Raji (cell line): ENCODE results near the gene KDM2A.

ENCODE experiments used
- POLR2A ChIP-seq: IDR thresholded peaks from 2 replicates; pipeline ENCODE4 v1.6.1; 2011; ENCODE audit warnings: low read depth, low read length, control low read depth; ENCODE audit not compliant: insufficient read depth

Gene KDM2A

DNA sequence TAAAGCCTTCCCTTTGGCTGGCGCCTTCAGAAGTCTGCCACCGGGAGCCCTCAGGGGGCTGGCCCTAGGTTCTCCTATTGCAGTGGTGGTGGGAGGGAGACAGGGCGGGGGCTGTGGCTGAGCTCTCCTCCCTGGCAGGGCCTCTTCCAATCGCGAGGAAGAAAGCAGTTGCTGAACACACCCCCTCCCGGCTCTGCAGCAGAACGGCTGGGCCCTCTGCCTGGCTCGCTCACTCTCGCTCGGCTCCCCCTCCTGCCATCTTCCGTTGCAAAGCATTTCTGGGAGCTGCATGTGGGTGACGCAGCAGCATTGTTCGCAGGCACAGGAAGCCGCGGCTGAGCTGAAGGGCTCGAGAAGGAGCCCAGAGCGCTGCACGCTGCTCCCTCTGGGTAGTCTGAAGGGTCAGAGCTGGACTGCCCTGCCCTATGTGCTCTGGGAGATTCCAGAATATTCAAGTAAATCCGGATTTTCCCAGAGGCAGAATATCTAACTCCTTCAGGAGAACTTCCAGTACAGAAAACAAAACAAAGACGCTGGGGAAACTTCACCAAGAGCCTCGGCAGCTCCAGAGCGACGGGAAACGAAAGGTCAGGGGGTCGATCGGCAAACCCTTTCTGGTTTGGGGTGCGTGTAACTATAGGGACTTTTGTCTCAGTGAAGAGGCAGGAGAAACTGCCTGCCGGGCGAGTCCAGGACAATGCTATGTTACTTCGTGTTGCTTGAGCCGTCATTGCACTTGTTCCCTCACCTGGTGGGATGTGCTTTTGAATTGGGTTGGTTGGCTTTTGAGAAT, 120.9 kb downstream of the KDM2A start:
- peak; percentile 99 for TF ChIP-seq POLR2A

DNA sequence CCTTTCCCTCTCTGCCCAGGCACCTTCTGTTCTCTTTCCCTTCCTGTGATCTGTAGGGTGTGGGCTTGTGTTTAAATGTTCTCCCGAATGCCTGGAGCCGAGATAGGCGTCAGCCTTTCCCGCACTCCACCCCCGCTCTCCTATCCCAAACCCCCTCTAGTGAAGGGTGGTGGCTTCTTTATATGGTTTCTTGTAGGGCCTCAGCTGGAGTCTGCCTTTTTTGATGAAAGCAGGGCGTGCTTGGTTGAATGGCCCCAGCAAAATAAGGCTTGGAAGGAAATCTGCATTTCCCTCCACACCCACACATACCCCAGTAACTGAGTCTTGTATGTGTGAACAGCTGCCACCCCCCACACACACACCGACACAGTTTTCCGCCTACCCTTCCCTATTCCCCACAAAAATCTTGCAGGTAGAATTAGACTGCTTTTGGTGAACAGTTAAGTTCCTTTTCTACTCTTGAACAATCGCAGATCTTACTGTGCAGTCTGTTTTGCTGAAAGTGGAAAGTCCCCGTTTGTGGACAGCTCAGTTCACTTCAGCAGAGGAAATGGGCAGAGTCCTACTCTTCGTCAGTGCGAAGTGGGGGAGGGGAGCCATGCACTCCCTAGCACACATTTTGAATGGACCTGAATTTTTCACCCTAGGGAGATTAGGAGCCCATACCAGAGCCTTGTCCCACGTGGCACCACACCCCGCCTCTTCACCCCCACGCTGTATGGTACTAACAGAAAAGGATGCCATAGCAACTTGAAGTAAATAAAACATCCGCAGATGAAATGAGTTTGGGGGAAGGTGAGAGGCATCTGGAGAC, 121.7 kb downstream of the KDM2A start:
- peak; percentile 60; the same call in 1 of the 2 replicates for TF ChIP-seq POLR2A

DNA sequence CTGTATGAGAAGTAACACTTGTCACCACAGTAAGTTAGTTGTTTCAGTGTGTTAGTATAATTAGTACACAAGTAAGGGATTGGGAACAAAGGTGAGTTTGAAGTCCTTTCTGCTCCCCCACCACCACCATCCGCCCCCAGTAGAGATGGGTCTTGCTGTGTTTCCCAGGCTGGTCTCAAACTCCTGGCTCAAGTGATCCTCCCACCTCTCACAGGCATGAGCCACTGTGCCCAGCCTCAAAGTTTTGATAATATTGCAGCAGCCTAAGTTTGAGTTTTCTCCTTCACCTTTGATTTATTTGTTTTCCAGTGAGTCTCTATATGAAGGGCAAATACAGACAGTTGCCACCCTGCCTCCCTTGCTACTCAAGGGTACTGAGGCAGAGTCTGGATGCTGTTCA, 123.5 kb downstream of the KDM2A start:
- TF ChIP-seq POLR2A, result no peak

DNA sequence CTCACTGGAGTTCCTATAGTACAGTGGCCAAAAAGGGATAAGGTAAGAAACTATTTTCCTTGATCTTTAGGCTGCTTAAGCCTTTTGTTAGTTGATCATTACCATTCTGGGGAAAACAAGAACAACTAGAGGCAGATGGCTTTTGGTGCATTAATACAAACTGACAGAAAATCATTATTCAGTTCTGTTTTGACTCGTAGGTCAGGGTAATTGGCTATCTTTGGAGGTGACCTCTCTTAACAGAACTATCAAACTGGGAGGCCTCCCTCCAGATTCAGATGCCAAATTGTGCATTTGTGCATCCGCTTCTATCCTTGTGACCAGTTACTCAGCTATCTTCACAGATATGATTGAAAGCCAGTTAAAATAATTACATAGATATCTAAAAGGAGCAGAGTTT, 124.0 kb downstream of the KDM2A start:
- TF ChIP-seq POLR2A, result no peak

DNA sequence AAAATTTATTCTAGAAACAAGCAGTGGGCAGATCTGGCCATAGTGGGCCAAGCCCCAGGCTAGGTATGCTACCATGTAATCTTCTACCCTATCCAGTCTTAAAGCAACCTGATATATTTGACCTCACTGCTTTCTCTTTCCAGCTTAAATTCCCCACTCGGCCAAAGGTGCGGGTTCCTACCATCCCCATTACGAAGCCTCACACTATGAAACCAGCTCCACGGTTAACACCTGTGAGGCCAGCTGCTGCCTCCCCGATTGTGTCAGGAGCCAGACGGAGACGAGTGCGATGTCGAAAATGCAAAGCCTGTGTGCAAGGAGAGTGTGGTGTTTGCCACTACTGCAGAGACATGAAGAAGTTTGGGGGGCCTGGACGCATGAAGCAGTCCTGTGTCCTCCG, 126.0 kb downstream of the KDM2A start:
- no peak for TF ChIP-seq POLR2A

DNA sequence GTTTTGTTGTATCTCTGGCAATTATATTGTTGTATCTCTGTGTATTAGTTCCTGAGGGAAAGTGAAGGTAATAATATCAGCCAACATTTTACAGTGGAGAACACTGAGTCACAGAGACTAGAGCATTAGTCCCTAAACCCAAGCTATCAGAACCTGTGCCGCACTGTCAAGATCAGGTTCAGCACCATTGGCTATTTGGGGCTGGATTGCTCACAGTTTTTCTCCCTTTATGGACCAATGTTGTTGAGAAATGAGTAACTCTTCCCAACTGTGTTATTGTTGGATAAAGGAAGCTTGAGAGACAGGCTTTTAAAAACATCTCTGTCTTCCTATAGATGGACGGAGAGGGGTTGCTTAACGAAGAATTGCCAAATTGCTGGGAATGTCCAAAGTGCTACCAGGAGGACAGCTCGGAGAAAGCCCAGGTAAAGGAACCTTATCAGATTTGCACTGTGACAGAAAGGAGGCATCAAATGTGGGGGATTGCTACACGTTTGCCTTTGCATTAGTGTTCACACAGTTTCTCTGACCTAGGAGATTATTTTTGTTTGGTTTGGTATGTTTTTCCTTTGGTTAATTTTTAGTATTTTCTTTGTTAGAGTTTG, 129.0 kb downstream of the KDM2A start:
- no peak for TF ChIP-seq POLR2A

DNA sequence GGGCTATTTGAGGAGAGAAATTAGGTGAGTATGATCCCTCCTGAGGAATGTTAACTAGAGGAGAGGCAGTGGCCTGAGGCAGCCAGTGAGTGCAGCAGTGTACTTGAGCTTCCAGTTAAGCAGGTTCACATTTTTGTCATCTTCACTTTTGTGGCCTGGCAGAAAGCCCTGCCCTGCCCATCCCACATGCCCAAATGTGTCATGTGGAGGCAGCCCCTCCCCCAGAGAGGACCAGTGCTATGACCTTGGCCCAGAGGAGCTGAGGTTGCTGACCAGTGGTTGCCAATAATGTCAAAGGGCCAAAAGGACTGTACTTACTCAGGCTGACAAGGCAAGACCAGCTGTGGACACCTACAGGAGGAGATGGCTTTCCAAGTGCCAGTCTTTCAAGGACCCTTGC, 129.6 kb downstream of the KDM2A start:
- no peak for TF ChIP-seq POLR2A

DNA sequence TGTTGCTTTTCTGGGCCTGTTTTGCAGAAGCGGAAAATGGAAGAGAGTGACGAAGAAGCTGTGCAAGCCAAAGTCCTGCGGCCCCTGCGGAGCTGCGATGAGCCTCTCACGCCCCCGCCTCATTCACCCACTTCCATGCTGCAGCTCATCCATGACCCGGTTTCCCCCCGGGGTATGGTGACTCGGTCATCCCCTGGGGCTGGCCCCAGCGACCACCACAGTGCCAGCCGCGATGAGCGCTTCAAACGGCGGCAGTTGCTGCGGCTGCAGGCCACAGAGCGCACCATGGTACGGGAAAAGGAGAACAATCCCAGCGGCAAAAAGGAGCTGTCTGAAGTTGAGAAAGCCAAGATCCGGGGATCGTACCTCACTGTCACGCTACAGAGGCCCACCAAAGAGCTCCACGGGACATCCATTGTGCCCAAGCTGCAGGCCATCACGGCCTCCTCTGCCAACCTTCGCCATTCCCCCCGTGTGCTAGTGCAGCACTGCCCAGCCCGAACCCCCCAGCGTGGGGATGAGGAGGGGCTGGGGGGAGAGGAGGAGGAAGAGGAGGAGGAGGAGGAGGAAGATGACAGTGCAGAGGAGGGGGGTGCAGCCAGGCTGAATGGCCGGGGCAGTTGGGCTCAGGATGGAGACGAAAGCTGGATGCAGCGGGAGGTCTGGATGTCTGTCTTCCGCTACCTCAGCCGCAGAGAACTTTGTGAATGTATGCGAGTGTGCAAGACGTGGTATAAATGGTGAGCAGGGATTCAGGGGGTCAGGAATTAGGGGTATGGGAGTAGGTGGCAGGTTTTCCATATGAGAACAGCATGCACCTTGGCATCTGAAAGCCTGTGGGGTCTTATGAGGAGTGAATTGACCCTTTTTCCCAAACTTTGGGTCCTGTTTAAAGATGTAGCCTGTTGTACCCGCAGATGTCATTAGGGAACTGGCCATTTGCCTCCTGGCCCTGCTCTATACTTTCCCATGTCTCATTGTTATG, 131.3 kb downstream of the KDM2A start:
- TF ChIP-seq POLR2A, result no peak

DNA sequence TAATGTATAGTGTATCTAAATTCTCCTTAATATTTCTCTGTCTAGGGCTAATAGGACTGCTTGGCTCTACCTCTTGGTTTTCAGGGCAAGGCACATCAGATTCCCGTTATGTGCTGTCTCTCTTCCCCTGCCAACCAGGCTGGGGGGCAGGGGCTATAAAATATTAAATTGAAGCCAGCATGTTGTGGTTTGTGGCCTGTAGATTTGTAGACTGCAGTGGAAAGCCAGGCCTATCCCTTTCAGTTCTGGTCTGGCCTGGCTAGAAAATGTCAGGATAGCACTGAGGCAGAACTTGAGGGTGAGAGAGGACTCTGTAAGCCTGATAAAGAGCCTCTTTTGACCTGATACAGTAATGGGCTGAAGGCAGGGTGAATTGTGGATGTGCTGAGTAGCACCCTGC, 132.8 kb downstream of the KDM2A start:
- no peak for TF ChIP-seq POLR2A

DNA sequence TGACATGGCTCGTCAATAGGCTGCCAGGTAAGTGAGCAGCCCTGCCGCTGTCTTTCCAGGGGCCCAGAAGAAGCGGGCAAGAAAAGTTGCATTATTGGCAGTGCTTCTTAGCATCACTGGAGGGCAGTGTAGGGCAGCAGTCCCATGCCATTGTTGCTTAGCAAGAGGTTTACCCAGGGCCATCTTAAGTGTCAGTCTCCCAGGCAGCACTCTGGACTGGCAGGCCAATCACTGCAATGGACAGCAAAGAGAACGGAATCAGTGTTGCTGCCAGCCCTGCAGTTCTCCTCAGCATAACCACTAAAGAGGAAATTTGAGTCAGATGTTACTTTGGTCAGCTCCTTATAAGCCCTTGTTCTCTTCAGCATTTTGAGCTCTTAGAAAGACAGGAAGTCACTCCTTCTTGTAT, 133.8 kb downstream of the KDM2A start:
- no peak for TF ChIP-seq POLR2A

DNA sequence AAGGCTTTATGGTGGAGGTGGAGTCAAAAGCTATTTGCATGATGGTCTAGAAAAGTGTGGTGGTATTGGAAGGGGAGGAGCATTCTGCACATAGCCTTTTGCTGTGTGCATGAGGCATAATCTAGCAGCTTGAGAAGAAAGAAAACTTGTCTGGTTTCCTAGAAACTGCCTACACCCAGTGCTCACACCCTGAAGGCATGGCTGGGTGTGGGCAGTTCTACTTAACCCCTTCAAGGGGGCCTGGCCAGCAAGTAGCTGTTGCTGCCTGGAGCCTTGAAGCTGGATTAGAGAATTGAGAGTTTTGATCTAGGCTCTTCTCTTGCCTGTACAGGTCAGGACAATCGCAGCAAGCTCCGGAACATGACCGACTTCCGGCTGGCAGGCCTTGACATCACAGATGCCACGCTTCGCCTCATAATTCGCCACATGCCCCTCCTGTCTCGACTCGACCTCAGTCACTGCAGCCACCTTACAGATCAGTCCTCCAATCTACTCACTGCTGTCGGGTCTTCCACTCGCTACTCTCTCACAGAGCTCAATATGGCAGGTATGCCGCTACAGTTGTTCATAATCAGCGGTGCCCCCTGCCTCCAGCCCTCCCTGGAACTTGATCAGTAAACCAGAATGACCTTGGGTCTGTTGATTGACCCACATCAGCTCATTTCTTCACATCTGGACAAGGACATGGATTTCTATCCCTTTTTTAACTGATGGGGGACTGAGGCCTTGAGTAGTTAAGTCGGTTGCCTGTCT, 135.0 kb downstream of the KDM2A start:
- TF ChIP-seq POLR2A, result no peak

DNA sequence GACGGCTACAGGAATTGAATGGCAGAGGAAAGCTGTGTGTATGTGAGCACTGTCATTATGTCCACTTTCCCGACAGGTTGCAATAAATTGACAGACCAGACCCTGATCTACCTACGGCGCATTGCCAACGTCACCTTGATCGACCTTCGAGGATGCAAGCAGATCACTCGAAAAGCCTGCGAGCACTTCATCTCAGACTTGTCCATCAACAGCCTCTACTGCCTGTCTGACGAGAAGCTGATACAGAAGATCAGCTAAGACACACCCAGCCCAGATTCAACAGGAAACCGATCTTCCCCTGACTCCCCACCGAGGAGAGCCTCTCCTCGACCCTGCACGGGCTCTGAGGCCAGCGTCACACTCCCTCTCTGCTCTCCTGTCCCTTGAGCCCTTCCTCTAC, 135.7 kb downstream of the KDM2A start:
- no peak for TF ChIP-seq POLR2A

DNA sequence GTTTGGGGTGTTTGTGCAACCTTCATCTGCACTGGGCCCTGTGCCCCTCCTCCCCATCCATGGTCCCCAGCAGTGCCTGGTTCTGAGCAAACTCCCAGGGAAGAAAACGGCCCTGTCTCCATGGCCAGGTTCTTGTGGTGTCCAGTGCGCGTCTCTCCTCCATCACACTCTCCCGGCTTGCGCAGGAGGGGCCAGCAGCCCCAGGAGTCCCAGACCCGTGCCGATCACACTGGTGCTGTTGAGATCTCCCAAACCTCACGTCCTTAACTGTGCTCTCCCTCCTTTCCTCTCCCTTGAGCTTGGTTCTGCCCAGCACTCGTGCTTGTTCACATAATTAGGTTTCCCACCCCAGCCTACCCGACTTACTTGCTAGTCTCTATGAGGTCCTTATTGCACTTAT, 136.3 kb downstream of the KDM2A start:
- no peak for TF ChIP-seq POLR2A

DNA sequence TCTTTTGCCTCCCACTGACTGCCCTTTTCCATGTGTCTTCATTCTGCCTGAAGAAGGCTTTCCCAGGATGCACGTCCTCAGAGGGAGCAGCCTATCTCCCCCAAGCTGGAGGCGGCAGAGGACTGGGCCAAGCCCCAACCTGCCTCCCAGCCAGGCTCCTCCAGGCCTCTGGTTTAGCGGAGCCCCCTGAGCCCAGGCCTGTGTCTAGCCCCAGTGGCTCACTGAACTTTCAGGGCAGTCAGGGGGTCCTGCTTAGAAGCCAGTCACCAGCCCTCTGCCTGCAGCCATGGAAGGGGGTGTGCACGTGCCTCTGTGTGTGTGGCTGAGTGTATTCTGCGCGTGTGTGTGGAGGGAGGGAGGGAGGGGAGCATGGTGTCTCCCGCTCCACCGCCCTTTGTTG, 136.8 kb downstream of the KDM2A start:
- TF ChIP-seq POLR2A, result no peak
